GM19324 (cell line): ENCODE results near the gene GATAD1.
"Not testable (repeated sequence)": the region's sequence is repeated elsewhere in the genome, so short reads cannot be mapped to it uniquely, and the experiment has no call there.

Experiments used
- ATAC-seq: cut with Tn5 transposase; IDR thresholded peaks from one replicate; pipeline ENCODE4 v1.9.1; 2021; ENCODE audit warnings: mild to moderate bottlenecking, moderate library complexity; ENCODE audit not compliant: unreplicated experiment, low FRiP score

Gene GATAD1

DNA sequence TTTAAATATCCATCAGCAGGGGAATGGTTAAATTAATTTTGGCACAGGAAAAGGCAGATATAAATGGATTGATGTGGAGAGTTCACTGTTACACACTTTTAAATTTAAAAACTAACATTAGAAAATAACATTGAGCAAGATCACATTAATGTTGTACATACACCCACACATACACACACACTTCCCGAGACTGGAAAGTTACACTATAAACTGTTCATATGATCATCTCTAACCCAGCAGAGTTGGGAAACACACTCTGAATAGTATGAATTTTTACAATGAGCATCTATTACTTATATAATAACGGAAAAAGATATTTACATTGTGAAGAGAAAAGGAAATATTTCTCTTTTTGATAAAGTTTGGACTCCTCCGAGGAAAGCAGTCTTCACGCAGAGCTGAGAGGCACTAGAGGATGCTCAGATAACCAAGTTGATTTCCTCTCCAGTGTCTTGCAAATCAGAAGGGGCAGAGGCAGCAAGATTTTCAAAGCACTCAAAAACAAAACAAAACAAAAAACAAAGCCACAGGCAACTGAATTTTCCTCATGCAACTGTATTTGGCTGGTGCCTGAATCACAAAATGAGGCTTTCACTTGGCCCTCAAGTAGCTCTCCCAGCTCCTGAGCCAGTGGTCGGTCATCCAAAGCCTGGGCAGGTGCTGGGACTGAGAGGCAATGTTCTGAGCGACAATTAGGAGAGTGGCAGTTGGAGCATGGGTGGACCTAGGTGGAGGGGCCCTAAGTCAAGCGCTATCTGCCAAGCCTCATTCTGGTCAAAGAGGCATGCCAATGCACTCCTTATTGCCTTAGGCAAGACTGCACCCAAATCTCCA is 10.5 kb upstream of the GATAD1 start:
- no peak for ATAC-seq

GRCh38 chr7:92437956-92438491 is 9.3 kb upstream of the GATAD1 start:
- no peak for ATAC-seq

- ATAC-seq: not testable (repeated sequence)
Observed at GRCh38 chr7:92442720-92443119, 4.6 kb upstream of the GATAD1 start.

DNA sequence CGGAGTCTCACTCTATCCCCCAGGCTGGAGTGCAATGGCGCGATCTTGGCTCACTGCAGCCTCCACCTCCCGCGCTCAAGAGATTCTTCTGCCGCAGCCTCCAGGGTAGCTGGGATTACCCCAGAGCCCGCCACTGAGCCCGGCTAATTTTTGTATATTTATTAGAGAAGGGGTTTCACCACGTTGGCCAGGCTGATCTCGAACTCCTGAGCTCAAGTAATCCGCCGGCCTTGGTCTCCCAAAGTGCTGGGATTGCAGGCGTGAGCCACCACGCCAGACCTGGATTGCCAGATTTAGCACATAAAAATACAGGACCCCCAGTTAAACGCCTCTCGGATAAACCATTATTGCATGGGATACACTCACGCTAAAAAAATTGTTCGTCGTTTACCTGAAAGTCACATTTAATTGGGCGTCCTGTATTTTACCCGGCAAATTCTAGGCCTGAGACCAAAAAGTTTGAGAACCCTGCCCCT is 375 bp upstream of the GATAD1 start:
- ATAC-seq: no peak

DNA sequence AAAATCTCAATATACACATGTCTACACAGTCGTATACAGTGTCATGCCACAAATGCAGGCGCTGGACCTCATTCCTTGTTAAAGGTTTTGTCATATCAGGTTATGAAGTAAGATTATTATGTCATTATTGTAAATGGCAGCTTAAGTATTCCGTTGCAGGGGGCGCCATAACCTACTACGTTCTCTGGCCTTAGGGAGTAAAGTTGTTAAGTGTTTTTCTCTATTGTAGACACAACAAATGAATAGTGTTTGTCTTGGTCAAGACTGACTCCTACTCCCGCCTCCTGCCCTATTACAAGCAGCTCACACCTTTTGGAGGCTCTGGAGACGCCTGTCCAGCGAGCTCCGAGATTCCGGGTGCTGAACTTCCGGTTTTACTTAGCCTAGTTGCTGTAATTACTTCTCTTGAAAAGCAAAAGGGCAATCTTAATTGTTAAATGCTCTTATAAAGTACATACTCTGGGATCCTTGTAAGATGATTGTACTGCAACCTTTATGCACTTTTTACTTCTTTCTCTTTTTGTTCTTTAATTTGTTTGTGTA is 994 bp downstream of the GATAD1 start:
- peak; percentile 33 for ATAC-seq

GRCh38 chr7:92451645-92452044 is 4.4 kb downstream of the GATAD1 start:
- no peak for ATAC-seq

DNA sequence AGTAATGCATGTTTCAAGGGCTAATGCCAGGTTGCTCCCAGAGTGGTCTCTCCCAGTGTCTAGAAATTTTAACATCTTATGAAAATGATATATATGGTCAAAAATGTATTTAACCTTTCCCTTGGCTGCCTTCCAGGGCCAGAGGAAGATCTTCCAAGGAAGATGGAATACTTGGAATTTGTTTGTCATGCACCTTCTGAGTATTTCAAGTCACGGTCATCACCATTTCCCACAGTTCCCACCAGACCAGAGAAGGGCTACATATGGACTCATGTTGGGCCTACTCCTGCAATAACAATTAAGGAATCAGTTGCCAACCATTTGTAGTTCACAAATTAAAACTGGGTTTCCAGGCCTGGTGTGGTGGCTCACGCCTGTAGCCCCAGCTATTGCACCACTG is 9.0 kb downstream of the GATAD1 start:
- no peak for ATAC-seq

- no peak for ATAC-seq
Observed at GRCh38 chr7:92460109-92460508, 12.8 kb downstream of the GATAD1 start.

DNA sequence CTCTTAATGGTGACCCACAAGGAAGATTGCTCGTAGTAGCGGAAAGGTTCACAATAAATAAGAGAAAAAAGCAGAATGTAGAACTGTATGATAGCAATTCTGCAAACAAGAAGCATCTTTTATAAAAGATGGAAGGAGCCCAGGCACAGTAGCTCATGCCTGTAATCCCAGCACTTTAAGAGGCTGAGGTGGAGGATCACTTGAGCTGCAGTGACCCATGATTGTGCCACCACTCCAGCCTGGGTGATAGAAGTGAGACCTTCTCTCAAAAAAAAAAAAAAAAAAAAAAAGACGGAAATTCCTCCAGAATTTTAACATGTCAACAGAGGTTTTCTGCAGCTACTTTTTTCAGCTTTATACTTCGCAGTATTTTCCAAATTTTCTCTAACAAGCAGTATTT is 13.2 kb downstream of the GATAD1 start:
- no peak for ATAC-seq

DNA sequence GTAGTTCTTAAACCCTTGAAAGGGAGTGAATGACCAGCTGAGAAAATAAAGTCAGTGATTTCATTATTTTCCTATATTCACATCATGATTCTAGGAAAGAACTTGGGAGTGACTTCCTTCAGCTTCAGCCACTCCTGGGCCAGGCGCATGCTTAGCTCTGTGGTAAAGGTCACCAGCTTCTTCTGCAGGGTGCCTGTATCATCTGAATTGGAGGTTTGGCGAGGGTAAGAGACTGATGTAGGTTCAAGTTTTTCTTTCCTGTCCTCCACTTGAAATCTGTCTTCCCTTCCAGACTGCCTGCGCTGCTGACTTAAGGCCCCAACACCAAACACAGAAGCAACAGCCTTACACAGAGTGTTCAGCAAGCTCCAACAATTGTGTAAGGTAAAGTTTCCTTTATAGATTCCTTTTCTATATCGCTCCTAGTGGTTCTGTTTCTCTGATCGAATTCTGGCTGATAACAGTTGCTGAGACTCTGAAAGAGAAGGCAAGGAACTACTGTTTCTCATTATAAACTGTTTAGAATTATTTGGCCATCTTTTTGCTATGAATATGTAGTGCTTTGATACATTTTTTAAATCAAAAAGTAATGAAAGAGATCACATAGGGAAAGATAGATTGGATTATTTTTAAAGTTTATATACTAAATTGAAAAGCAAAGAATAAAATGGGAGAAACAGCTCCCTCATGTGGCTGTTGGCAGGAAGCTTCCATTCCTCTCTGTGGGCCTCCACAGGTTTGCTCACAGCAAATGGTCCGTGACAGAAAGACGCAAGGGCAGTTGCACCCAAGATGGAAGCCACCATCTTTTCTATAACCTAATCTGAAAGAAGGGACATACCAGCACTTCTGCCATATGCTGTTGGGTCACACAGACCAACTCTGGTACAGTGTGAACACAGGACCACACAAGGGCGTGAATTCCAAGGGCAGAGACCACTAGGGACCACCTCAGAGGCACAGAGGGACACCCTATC is 14.0 kb downstream of the GATAD1 start:
- no peak for ATAC-seq

DNA sequence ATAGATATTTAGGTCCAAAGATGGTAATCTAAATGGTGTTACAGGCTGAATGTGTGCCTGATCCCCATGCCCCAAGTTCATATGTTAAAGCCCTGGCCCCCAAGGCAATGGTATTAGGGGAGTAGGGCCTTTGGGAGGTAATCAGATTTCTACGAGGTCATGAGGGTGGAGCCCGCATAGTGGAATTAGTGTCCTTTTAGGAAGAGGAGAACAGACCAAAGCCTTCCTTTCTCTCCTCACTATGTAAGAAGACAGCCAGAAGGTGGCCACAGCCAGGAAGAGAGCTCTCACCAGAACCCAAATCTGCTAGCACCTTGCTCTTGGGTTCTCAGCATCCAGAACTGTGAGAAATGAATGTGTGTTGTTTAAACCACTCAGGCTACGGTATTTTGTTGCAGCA is 15.3 kb downstream of the GATAD1 start:
- no peak for ATAC-seq

GRCh38 chr7:92464515-92464914 is 17.2 kb downstream of the GATAD1 start:
- no peak for ATAC-seq

DNA sequence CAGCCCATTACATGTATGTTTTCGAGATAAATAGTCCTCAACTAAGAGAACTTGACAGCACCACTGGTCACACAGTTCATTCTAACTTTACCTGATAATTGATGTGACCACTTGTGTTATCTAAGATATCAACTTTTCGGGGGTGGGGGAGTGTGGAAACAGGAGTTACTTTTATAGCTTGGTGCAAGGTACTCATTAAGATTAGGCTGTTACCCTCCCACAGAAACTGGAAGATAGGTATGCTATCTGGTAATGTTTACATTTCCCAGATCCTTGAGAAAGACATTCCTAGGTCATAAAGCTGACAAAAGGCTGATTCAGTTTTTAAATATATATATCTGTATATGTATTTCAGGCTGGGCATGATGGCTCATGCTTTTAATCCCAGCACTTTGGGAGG is 19.4 kb downstream of the GATAD1 start:
- ATAC-seq: no peak

- not testable (repeated sequence) for ATAC-seq
Observed at GRCh38 chr7:92468589-92468988, 21.3 kb downstream of the GATAD1 start.

DNA sequence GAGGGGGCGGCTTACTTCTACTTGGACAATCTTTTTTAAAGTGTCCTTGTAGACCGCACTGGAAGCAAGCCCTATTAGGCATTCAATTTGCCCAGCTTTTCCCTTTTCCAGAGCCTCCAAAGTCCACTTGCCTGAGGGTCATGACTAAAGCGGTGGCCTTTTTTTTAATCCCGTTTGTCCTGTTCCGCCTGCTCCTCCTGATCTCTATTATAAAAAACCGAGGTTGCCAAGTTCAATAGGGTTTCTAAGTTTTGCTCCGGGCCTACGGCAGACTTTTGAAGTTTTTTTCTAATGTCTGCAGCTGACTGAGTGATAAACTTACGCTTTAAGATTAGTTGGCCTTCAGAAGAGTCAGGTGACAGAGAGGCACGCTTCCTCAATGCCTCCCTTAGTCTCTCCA is 26.7 kb downstream of the GATAD1 start:
- not testable (repeated sequence) for ATAC-seq

- ATAC-seq: not testable (repeated sequence)
Observed at GRCh38 chr7:92475261-92475770, 28.0 kb downstream of the GATAD1 start.

GRCh38 chr7:92475851-92476590 is 28.7 kb downstream of the GATAD1 start:
- not testable (repeated sequence) for ATAC-seq

DNA sequence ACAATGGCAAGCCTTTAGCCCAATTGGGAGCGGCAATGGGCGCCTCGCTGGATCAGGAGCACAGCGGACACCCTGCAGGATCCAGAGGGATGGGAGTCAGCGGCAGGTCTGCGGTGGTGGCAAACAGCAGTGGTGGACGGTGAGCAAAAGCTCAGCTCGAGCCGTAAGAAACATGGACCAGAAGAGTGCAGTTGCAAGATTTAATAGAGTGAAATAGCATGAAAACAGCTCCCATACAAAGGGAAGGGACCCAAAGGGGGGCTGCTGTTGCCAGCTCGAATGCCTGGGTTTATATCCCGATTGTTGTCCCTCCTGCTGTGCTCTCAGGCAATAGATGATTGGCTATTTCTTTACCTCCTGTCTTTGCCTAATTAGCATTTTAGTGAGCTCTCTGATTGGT is 30.4 kb downstream of the GATAD1 start, which contains the start of gene ERVW-1:
ERVW-1 (minus strand) TSS at position 266 of the 400 bp plus-strand sequence. CDS start 7,565 bp downstream, outside the sequence.
- not testable (repeated sequence) for ATAC-seq

DNA sequence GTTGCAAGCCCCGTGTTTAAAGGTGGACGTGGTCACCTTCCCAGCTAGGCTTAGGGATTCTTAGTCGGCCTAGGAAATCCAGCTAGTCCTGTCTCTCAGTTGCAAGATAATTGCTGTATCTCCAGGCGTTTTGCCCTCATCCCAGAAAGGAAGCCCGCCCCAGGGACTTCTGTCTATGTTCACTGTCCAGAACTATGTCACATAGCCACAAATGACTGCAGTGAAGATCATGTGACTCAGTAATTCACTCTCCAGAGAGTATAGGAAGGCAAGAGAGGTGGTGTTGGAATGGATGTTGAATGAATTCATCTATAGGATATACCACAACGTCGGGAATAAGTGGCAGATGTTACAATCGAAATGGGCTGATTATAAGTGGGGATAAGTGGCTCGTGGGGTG is 30.8 kb downstream of the GATAD1 start:
- ATAC-seq: no peak

- ATAC-seq: no peak
Observed at GRCh38 chr7:92478711-92479110, 31.4 kb downstream of the GATAD1 start.
